Stimulated activated naive B cell treated with anti-CD40 and anti-IgM and Interleukin-4, amounts not matched to agents 10 μg/mL and 1 μg/mL and 100 μg/mL, for 72 hours (primary cell): ENCODE measurements around the gene RPAP2.
"Not testable (repeated sequence)": the region's sequence is repeated elsewhere in the genome, so short reads cannot be mapped to it uniquely, and the experiment has no call there.

Experiments used
- ATAC-seq, 2 donors: fragments of 150-1000 bp; cut with Tn5 transposase; replicated peaks; 2 replicates each; pipeline ENCODE4 v1.10.0; 2021; ENCODE audit warnings: moderate library complexity in 1 of 2
- DNase-seq: peaks from one replicate; pipeline ENCODE4 v3.0.0; 2021
- H3K27ac Mint-ChIP-seq: one replicate; pipeline ENCODE4 v1.8.0; 2022; ENCODE audit warnings: mild to moderate bottlenecking, mixed read lengths
- H3K27me3 Mint-ChIP-seq, 2 donors: one replicate each; pipeline ENCODE4 v1.8.0; 2022; ENCODE audit warnings: mixed read lengths in 2 of 2
- H3K36me3 Mint-ChIP-seq, 2 donors: one replicate each; pipeline ENCODE4 v1.8.0; 2022; ENCODE audit warnings: mixed read lengths in 2 of 2, mild to moderate bottlenecking in 1 of 2
- H3K4me1 Mint-ChIP-seq, 2 donors: one replicate each; pipeline ENCODE4 v1.8.0; 2022; ENCODE audit warnings: mixed read lengths in 2 of 2, mild to moderate bottlenecking in 1 of 2
- H3K4me3 Mint-ChIP-seq, 2 donors: one replicate each; pipeline ENCODE4 v1.8.0; 2022; ENCODE audit warnings: mild to moderate bottlenecking in 2 of 2, mixed read lengths in 2 of 2, moderate library complexity in 1 of 2
- H3K9me3 Mint-ChIP-seq, 2 donors: one replicate each; pipeline ENCODE4 v1.8.0; 2022; ENCODE audit warnings: mixed read lengths in 2 of 2, mild to moderate bottlenecking in 1 of 2

Gene RPAP2

GRCh38 chr1:92342401-92342800, 43.5 kb downstream of the RPAP2 start:
- no peaks in the 10 kb centered on the region for H3K27me3 Mint-ChIP-seq
- DNase-seq (no peak), ATAC-seq (no peak)
- no peaks in the 10 kb centered on the region for H3K4me1 Mint-ChIP-seq
- H3K27ac Mint-ChIP-seq: no peak overlapping the region
- peaks cover 23 to 36% of the 10 kb centered on the region in 2 donors for H3K36me3 Mint-ChIP-seq
- no peak overlapping the region for H3K4me3 Mint-ChIP-seq
- no peaks in the 10 kb centered on the region for H3K9me3 Mint-ChIP-seq

- Mint-ChIP-seq H3K36me3 (peaks cover 25 to 39% of the 10 kb centered on the region in 2 donors), H3K27me3 (no peaks in the 10 kb centered on the region), H3K9me3 (no peaks in the 10 kb centered on the region), H3K27ac (no peak overlapping the region), H3K4me1 (peaks cover under 1 to 3% of the 10 kb centered on the region in 2 donors), H3K4me3 (no peak overlapping the region)
- DNase-seq: no peak
- ATAC-seq: no peak
These were observed 44.2 kb downstream of the RPAP2 start for GRCh38 chr1:92343061-92343460.

- Mint-ChIP-seq H3K36me3 (peaks cover 27 to 39% of the 10 kb centered on the region in 2 donors), H3K27me3 (no peaks in the 10 kb centered on the region), H3K27ac (no peak overlapping the region), H3K9me3 (peaks cover 0 to 2% of the 10 kb centered on the region in 2 donors), H3K4me1 (peaks cover 6 to 10% of the 10 kb centered on the region in 2 donors), H3K4me3 (no peak overlapping the region)
- DNase-seq (no peak), ATAC-seq (no peak)
These were observed 48.2 kb downstream of the RPAP2 start for GRCh38 chr1:92346866-92347640.

GRCh38 chr1:92352856-92353255, 54.0 kb downstream of the RPAP2 start:
- Mint-ChIP-seq H3K27ac (no peak overlapping the region), H3K4me3 (no peak overlapping the region), H3K36me3 (peaks cover 27 to 44% of the 10 kb centered on the region in 2 donors), H3K27me3 (no peaks in the 10 kb centered on the region), H3K4me1 (peaks cover 6 to 9% of the 10 kb centered on the region in 2 donors), H3K9me3 (peaks cover 4% of the 10 kb centered on the region in 2 donors)
- DNase-seq (no peak), ATAC-seq (no peak)

GRCh38 chr1:92354259-92354658, 55.4 kb downstream of the RPAP2 start:
- peaks cover 4% of the 10 kb centered on the region in 2 donors for H3K9me3 Mint-ChIP-seq
- H3K4me3 Mint-ChIP-seq: no peak overlapping the region
- no peak overlapping the region for H3K27ac Mint-ChIP-seq
- H3K36me3 Mint-ChIP-seq: peaks cover 32 to 45% of the 10 kb centered on the region in 2 donors
- DNase-seq (no peak), ATAC-seq (no peak)
- H3K4me1 Mint-ChIP-seq: no peaks in the 10 kb centered on the region
- no peaks in the 10 kb centered on the region for H3K27me3 Mint-ChIP-seq

- Mint-ChIP-seq H3K4me1 (no peaks in the 10 kb centered on the region), H3K27ac (no peak overlapping the region), H3K9me3 (peaks cover 2 to 4% of the 10 kb centered on the region in 2 donors), H3K27me3 (no peaks in the 10 kb centered on the region), H3K4me3 (no peak overlapping the region), H3K36me3 (peaks cover 31 to 48% of the 10 kb centered on the region in 2 donors)
- ATAC-seq: no peak
- no peak for DNase-seq
These were observed 58.1 kb downstream of the RPAP2 start for GRCh38 chr1:92356956-92357355.

GRCh38 chr1:92359382-92359781, 60.5 kb downstream of the RPAP2 start:
- not testable (repeated sequence) for H3K27me3 Mint-ChIP-seq, H3K4me1 Mint-ChIP-seq, ATAC-seq, H3K9me3 Mint-ChIP-seq, DNase-seq, H3K4me3 Mint-ChIP-seq, H3K27ac Mint-ChIP-seq
- H3K36me3 Mint-ChIP-seq: peaks cover 26 to 46% of the 10 kb centered on the region in 2 donors

GRCh38 chr1:92359986-92360385, 61.1 kb downstream of the RPAP2 start:
- no peaks in the 10 kb centered on the region for H3K4me1 Mint-ChIP-seq
- H3K4me3 Mint-ChIP-seq: no peak overlapping the region
- ATAC-seq: no peak
- peaks cover 0 to 2% of the 10 kb centered on the region in 2 donors for H3K9me3 Mint-ChIP-seq
- H3K36me3 Mint-ChIP-seq: peaks cover 31 to 52% of the 10 kb centered on the region in 2 donors
- no peak overlapping the region for H3K27ac Mint-ChIP-seq
- DNase-seq: no peak
- no peaks in the 10 kb centered on the region for H3K27me3 Mint-ChIP-seq

GRCh38 chr1:92362970-92363369, 64.1 kb downstream of the RPAP2 start:
- peaks cover 2 to 10% of the 10 kb centered on the region in 2 donors for H3K4me1 Mint-ChIP-seq
- ATAC-seq (no peak), DNase-seq (no peak)
- no peak overlapping the region for H3K27ac Mint-ChIP-seq
- H3K9me3 Mint-ChIP-seq: peaks cover 0 to 2% of the 10 kb centered on the region in 2 donors
- H3K36me3 Mint-ChIP-seq: peaks cover 30 to 47% of the 10 kb centered on the region in 2 donors
- no peaks in the 10 kb centered on the region for H3K27me3 Mint-ChIP-seq
- H3K4me3 Mint-ChIP-seq: no peak overlapping the region

- DNase-seq: no peak
- no peak overlapping the region for H3K4me3 Mint-ChIP-seq
- H3K36me3 Mint-ChIP-seq: peaks cover 27 to 43% of the 10 kb centered on the region in 2 donors
- no peaks in the 10 kb centered on the region for H3K27me3 Mint-ChIP-seq
- no peak for ATAC-seq
- H3K4me1 Mint-ChIP-seq: peaks cover 2 to 10% of the 10 kb centered on the region in 2 donors
- H3K9me3 Mint-ChIP-seq: peaks cover 0 to 2% of the 10 kb centered on the region in 2 donors
- no peak overlapping the region for H3K27ac Mint-ChIP-seq
These were observed 64.5 kb downstream of the RPAP2 start for GRCh38 chr1:92363401-92363800.

- H3K27ac Mint-ChIP-seq: no peak overlapping the region
- peaks cover 28 to 41% of the 10 kb centered on the region in 2 donors for H3K36me3 Mint-ChIP-seq
- H3K4me1 Mint-ChIP-seq: peaks cover 2 to 10% of the 10 kb centered on the region in 2 donors
- DNase-seq (no peak), ATAC-seq (peak in 1 of 2 donors; percentile 39)
- H3K4me3 Mint-ChIP-seq: no peak overlapping the region
- no peaks in the 10 kb centered on the region for H3K27me3 Mint-ChIP-seq
- peaks cover 0 to 2% of the 10 kb centered on the region in 2 donors for H3K9me3 Mint-ChIP-seq
These were observed 66.7 kb downstream of the RPAP2 start for GRCh38 chr1:92365378-92366039.

- ATAC-seq (no peak), DNase-seq (no peak)
- Mint-ChIP-seq H3K4me1 (peaks cover 2 to 10% of the 10 kb centered on the region in 2 donors), H3K36me3 (peaks cover 28 to 44% of the 10 kb centered on the region in 2 donors), H3K27me3 (no peaks in the 10 kb centered on the region), H3K27ac (no peak overlapping the region), H3K9me3 (peaks cover 0 to 2% of the 10 kb centered on the region in 2 donors), H3K4me3 (no peak overlapping the region)
These were observed 67.2 kb downstream of the RPAP2 start for GRCh38 chr1:92366040-92366395.

GRCh38 chr1:92367496-92367895, 68.6 kb downstream of the RPAP2 start:
- DNase-seq (no peak), ATAC-seq (peak in 1 of 2 donors; percentile 46)
- peaks cover 2 to 10% of the 10 kb centered on the region in 2 donors for H3K4me1 Mint-ChIP-seq
- peaks cover 28 to 49% of the 10 kb centered on the region in 2 donors for H3K36me3 Mint-ChIP-seq
- no peak overlapping the region for H3K4me3 Mint-ChIP-seq
- no peak overlapping the region for H3K27ac Mint-ChIP-seq
- H3K27me3 Mint-ChIP-seq: no peaks in the 10 kb centered on the region
- peaks cover 0 to 2% of the 10 kb centered on the region in 2 donors for H3K9me3 Mint-ChIP-seq

GRCh38 chr1:92372164-92372563, 73.3 kb downstream of the RPAP2 start:
- no peak overlapping the region for H3K4me3 Mint-ChIP-seq
- DNase-seq (no peak), ATAC-seq (no peak)
- no peaks in the 10 kb centered on the region for H3K27me3 Mint-ChIP-seq
- peaks cover 17 to 37% of the 10 kb centered on the region in 2 donors for H3K36me3 Mint-ChIP-seq
- no peak overlapping the region for H3K27ac Mint-ChIP-seq
- no peaks in the 10 kb centered on the region for H3K9me3 Mint-ChIP-seq
- peaks cover 2 to 7% of the 10 kb centered on the region in 2 donors for H3K4me1 Mint-ChIP-seq

GRCh38 chr1:92374223-92374622, 75.4 kb downstream of the RPAP2 start:
- no peak overlapping the region for H3K27ac Mint-ChIP-seq
- ATAC-seq (no peak), DNase-seq (no peak)
- H3K9me3 Mint-ChIP-seq: no peaks in the 10 kb centered on the region
- H3K4me3 Mint-ChIP-seq: no peak overlapping the region
- no peaks in the 10 kb centered on the region for H3K4me1 Mint-ChIP-seq
- H3K27me3 Mint-ChIP-seq: no peaks in the 10 kb centered on the region
- H3K36me3 Mint-ChIP-seq: peaks cover 10 to 31% of the 10 kb centered on the region in 2 donors
